HPDE6-E6E7 (cell line): ENCODE results near the gene BANP.
"Not testable (repeated sequence)": the region's sequence is repeated elsewhere in the genome, so short reads cannot be mapped to it uniquely, and the experiment has no call there.

Source experiments
- DNase-seq: peaks from one replicate; pipeline ENCODE4 v3.0.0; 2011; ENCODE audit warnings: missing footprints; ENCODE audit errors: extremely low spot score

Gene BANP

DNA sequence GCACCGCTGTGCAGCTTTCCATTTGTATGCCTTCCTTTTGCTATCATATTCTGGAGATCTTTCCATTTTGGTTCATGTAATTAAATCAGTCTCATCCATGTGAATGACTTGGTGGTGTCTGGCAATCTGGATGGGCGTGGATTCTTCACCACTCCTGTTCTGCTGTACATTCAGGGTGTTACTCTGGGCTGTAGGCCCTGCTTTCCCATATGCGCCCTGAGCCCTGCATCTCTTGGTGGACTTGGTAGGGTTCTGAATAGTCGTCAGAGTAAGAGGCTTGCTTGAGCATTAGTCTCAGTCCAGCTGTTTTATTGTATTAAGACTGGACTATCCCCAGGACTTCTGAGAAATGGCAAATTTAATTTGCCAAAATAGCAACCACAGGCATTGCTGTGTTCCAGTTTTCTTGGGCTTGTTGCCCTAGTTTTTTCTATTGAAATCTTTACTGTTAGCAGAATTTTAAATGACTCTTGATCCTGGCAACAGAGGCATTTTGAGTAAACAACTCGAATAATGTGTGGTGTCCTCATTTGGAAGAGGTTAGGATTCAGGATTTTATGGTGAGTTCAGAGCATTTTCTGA lies 14.9 kb downstream of the BANP start:
- DNase-seq = no peak

DNA sequence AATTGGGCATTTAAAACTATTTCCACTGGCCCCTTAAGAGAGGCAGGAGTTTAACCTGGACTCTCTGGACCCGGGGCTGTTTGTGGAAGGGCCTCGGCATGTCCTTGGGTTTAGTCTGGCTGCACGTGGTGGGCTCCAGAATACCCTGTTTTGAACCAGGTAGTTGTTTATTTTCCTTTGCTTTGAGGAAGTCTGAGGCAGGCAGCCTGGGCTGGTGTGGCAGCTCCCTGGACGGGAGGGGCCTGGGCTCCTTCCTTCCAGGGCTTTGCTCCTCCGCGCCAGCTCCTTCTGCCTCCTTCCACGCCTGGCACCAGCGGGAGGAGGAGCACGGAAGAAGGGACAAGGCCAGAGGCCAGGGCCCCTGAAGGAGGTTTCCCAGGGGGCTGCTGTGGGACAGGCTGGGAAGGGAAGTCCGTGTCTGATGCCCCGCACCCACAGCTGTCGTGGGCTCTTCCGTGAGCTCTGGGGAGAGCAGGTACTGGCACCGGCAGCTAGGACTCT lies 15.5 kb downstream of the BANP start:
- no peak for DNase-seq

DNA sequence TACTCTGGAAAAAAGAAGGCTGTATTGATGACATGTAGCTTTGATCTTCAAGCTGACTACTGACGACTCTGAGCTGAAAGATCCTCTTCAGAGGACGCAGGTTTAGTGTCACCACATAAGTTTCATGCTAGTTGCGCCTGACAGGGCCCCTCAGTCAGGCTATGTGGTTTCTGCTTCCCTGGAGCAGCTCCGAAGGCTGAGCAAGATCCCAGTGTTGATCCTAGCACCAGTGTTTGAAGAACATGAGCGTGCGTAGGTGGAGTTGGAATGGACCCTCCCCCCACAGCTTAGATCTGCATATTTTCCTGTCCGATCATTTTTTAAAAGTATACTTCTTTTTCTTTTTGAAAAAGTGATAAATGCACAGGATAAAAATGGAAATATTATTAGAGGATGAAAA lies 17.3 kb downstream of the BANP start:
- no peak for DNase-seq

DNA sequence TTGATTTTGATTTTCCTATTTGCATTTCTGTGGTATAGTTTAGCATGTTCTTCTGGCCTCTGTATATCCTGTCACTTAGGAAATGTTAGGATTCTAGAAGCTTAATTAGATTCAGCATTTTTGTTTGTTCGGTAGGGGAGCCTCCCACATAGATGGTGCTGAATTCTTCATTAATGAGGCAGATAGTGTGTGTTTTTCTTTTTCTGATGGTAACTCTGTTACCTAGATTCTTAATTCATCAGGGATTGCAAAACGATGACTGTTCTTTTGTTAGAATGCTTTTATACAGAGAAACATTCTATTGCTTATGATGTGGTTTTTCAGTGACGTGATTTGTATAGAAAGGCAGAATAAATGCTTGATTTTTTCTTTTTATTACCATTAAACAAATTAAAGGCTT lies 19.0 kb downstream of the BANP start:
- DNase-seq = no peak

DNA sequence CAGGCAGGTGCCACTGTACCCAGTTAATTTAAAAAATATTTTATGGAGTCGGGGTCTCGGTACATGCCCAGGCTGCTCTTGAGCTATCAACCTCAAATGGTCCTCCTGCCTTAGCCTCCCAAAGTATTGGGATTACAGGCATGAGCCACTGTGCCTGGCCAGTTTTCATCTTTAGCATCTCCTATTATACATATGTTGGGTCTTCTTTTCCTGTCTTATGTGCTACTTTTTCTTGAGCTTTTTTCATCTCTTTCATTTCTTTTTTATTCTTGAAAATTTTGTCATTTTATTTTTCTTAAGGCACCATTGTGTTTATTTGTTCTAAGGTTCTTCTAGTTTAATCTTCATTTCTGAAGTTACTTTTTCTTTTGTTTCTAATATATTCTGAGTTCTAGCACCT lies 20.7 kb downstream of the BANP start:
- DNase-seq = no peak

DNA sequence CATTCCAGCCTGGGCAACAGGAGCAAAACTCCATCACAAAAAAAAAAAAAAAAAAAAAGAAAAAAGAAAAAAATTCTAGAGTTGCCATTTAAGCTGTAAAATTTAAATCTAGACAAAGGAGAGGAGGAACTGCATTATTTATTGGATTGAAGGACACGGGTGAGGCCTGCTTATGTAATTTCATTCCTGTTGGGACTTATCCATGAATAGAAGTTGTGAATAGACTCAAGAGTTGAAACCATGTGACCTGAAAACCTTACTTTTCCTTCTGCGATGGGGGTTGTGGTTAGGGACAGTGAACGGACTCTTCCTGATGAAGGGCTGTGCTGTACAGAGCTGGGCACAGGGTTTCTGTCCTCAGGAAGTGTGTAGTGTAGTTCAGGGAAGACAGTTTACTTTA lies 22.5 kb downstream of the BANP start:
- no peak for DNase-seq

DNA sequence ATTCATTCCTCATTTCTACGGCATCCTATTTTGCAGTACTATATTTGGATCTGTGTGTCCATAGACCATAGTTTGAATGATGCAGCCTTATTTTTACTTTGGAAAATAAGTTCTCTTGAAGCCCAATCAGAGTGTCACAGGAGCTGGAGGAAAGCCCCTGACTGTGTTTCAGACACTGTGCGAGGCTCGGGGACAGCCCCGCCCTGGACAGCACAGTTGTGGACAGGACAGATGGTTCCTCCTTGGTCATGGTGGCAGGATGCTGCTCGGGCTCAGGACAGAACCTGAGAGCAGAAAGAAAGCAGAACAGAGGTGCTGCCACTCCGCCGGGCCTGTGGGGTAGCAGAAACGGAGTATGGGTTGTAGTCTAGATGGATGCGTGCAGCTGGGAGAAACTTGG lies 22.9 kb downstream of the BANP start:
- no peak for DNase-seq

- DNase-seq = no peak
Observed at GRCh38 chr16:87976665-87977064, 25.4 kb downstream of the BANP start.

DNA sequence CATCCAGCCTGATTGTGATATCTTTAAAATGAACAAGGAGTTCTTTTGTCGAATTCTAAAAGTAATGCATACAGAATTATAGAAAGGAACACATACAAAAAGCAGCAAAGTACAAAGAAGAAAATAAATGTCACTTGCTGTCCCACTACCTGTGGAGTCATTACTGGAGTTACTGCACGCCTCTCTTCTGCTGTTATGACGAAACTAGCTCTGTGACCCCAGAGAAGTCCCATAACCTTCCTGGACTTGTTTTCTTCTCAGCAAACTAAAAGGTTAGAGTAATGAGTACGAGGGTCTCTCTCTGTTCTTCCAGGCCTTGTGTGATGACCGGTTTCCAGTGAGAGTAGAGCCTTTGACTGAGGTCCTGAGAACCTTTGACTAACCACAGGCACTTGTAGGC lies 26.9 kb downstream of the BANP start:
- no peak for DNase-seq

DNA sequence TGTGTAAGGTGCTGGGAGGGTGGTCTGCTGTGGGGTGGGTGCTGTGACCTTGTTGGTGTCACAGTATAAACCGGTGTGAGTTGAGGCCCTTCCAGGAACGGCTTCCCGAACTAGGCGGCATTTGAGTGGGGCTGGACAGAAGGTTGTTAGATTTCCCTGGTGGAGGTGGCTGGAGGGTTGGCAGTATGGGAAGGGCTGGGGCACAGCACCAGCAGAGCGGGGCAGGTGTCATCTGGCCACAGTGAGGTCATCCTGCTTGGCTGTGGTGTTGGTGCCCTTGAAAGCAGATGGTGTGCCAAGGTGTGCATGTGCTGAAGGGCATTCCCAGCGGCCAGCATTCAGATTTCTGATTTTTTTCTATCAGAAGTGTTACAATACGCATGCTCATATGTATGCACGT lies 28.1 kb downstream of the BANP start:
- no peak for DNase-seq

DNA sequence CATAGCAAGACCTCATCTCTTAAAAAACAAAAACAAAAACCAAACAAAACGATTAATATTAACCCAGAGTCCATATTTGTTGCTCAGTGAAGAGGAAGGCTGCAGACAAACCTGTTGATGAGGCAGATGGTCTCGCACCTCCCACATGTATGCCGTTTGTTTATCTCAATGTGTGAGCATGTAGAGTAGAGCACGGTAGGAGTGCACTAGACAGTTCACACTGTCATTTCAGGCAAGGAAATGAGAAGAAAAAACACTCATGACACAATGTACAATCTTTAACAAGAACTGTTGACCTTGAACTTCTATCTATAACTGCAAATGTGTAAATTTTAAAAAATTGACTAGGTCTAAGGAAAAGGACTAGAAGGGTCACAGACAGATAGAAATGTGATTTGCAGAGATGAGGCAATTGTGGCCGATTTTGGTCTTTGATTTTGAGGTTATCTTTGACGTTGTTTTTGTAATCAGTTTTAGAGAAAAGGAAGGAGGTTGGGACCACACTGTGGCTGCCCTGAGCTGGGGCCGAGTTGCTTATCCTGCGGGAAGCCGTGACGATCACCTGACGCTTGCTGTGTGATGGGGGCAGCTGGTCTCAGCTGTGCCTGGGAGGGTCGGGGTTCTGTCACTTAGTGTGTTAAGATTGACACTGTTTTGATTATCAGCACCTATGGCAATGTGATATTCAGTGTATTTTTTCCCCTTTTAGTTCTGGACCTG lies 28.8 kb downstream of the BANP start:
- not testable (repeated sequence) for DNase-seq

DNA sequence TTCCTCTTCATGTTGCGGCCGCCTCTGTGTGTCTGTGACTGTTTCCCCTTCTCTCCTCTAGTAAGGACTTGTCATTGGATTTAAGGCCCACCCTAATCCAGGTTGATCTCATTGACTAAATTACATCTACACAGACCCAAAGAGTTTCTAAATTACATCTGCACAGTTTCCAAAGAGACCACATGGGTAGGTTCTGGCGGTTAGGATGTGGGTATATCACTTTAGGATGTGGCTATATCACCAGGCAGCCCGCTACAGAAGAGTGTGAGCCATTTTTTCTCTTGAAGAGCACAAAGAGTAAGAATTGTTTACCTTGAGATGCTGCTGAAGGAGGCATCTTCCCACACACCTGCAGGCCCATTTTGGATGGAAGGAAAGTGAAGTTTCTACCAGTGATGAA lies 30.1 kb downstream of the BANP start:
- DNase-seq = not testable (repeated sequence)

GRCh38 chr16:87982581-87983041 lies 31.4 kb downstream of the BANP start:
- no peak for DNase-seq

DNA sequence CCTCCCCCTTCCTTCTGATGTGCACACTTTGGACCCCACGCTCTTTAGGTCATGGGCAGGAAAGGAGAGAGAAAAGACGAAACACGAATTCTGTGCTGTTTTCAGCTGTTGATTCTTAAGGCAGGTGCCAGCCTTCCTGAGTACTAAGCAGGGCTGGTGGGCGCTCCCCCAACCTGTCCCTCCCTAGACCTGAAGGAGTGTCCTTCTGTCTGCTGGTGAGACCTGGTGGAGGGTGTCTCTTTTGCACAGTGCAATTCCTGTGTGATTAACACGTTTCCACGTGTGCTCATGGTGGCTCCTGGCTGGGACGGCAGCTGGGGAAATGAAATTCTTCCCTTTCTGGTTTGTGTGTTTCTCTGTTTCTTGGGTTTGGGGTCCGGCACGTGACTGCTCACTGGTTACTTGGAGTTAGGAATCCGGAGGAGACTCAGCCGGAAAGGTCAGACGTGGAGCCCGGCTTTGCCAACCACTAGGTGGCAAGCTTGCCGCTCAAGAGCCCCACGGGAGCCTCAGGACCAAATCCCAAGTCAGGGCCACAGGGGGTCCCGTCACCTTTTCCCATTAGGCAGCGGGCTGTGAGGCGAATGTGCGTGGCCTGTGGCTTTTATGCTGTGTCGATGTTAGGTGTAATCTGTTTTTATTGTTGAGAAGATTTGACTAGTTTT lies 32.0 kb downstream of the BANP start:
- DNase-seq = not testable (repeated sequence)

- DNase-seq = not testable (repeated sequence)
Observed at GRCh38 chr16:87983737-87984097, 32.5 kb downstream of the BANP start.

DNA sequence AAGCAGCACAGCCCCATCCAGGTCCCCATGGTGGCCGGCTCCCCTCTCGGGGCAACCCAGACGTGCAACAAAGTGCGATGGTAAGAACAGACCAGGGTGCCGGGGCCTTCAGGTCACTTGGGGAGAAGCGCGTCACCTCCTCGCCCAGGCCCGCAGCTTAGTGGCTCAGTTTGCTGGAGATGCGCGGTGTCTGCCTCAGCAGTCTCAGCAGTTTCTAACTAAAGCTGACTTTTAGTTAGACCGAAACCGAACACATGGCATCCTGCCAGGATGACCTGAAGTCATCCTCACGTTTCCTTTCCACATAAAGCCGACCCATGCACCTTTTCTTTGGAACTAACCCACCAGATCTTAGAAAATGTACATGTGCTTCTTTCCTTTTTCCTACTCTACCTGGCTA lies 32.9 kb downstream of the BANP start:
- DNase-seq = not testable (repeated sequence)

DNA sequence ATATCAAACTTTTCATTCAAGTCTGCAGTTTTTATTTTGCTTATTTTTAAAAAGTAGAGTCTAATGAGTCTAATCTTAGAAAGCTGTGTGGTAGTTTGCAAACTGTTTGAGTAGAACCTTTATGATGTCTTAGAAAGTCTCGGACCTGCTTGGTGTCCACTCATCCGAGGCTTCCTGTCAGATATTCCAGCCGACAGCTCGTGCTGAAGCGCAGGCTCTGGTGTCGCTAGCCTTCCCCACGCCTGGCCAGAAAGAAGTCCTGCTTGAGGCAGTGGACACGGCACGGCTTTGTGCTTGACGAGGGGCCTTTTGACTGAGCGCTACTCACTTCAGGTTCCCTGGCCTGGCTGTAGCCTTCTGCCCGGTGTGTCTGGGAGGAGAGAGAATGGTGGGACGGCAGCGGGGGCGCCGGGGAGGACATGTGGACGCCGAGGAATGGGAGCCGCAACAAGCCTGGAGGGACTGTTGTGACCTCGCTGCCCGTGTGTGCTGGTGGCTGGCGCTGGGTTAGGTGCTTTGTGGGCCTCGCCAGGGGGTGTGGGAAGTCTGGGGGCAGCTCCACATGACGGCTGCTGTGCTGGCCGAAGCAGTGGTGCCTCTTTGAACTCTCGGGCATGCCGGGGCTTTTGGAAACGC lies 33.5 kb downstream of the BANP start:
- DNase-seq = no peak

DNA sequence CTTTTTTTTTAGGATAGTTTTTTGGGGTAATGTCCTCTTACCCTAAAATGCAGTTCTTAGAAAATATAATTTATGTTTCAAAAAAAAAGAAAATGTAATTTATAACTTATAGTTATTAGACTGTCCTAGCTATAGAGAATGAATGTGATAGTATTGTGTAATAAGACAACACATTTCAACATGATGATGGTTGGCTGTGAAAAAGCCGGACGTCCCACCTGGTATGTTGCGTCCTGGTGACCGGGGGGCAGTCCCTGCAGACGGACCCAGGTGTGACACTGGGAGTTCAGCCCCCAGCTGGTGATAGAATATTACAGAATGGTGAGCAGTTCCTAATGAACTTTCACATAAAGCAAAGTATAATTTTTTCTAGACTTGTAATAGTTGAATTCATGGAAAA lies 34.3 kb downstream of the BANP start:
- DNase-seq = not testable (repeated sequence)

GRCh38 chr16:87986361-87986849 lies 35.2 kb downstream of the BANP start:
- peak; percentile 29 for DNase-seq

DNA sequence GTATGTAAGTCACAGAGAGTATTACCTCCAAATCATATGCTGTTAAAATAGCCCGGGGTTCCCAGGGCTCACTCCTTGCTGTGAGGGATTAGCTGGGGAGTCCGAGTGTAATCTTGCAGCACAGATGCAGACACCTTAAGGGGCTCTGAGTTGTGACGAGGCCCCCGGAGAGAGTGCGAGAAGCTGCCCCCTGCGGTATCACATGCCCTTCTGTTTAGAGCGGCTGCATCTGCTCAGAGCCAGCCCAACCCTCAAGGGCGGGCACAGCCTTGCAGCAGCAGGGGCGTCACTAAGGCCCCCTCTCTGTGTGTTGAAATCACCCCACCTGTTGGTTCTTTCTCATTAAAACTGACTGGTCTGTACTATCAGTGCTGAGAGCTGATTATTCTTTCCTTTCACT lies 37.4 kb downstream of the BANP start:
- not testable (repeated sequence) for DNase-seq

DNA sequence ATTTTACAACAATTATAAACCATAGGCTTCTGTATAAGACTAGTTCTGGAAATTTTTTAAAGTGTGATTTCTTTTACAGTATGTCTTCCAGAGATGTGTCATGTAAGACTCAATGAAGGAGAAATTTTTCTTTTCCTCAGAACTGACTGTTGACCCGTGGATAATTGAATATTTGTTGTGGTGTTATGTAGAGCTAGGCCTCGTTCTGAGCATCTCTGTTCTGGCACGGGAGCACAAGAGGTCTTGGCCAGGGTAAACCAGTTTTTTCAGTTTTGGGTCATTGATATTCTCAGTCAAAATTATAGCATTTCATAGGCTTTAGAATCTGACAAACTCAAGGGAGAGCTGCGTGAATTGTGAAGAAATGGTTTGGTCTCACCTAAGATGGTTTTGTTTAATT lies 39.0 kb downstream of the BANP start:
- DNase-seq = not testable (repeated sequence)

DNA sequence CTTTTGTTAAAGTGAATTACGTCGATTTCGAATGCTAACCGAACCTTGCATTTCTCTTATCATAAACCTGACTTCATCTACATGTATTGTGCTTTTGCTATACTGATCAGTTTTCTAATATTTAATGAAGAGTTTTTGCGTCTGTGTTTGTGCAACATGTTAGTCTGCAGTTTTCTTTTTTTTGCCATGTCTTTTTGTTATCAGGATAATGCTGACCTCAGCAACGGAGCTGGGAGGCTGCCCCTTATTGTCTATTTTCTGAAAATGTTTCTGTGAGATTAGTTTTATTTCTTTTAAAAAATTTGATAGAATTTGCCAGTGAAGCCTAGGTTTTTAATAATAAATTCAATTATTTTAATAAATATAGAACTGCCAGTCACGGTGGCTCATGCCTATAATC lies 40.9 kb downstream of the BANP start:
- DNase-seq = not testable (repeated sequence)
